Measurements from ENCODE around the gene TRPC5OS.

- TF ChIP-seq POLR2A (IDR thresholded peaks at IDR 0.05) (no peak), CTCF (IDR thresholded peaks at IDR 0.05) (no peak)
These were observed 46.6 kb upstream of the TRPC5OS start for GRCh38 chrX:111829345-111829744.

Data from transverse colon (tissue), 3 donors.